Left colon (tissue), 2 donors: ENCODE results near the gene ALDH3B2. TPM values are rescaled to one million over a fixed set of nuclear protein-coding genes. Genes with fewer than 3 reads are reported as not detected.
"Not testable (repeated sequence)": the region's sequence is repeated elsewhere in the genome, so short reads cannot be mapped to it uniquely, and the experiment has no call there.

Source experiments
- ATAC-seq: fragments of 200-7000 bp; cut with Tn5 transposase; one replicate; pipeline ENCODE4 v1.9.1; 2020; ENCODE audit warnings: mild to moderate bottlenecking, moderate library complexity
- DNase-seq, 2 donors: peaks; one replicate each; pipeline ENCODE4 v3.0.0-alpha.2; 2020
- intact Hi-C, 2 donors: fragments of 100-400 bp; cut with DNase I in 1 of 2; cut with micrococcal nuclease in 1 of 2; formaldehyde crosslinking; loops; one replicate each; pipeline versions ENCODE4 v1.11.2 to v1.14.0; 2022; cut with DNase I, micrococcal nuclease
- total RNA-seq, 2 donors: library from RNA; stranded (reverse); fragmentation: NEBNext Ultra II Directional; extraction: Animal tissue kit (Norgen Biotek cat#: 25700); gene quantifications; one replicate each; pipeline ENCODE4 v1.2.1, GENCODE V29; 2021
- donor health status: DM: no; HTN: no; CAD: no.
- donor health status: DM: yes; HTN: yes; CAD: no.

Gene ALDH3B2
- total RNA-seq, 2 donors from 2014 or later: 0.73 TPM; not detected in 1

GRCh38 chr11:67664696-67665540 is 9.5 kb downstream of the ALDH3B2 start:
- DNase-seq (no peak), ATAC-seq (no peak)
- intact Hi-C loops: no loop called here

- intact Hi-C loops: no loop called here
- no peak for DNase-seq
- no peak for ATAC-seq
Measured at GRCh38 chr11:67664213-67664585, 10.2 kb downstream of the ALDH3B2 start.

- ATAC-seq: no peak
- DNase-seq: no peak
- intact Hi-C loops: no loop called here
Measured at GRCh38 chr11:67663532-67664212, 10.8 kb downstream of the ALDH3B2 start.

- intact Hi-C loops: no loop called here
Measured at GRCh38 chr11:67662835-67663531, 11.4 kb downstream of the ALDH3B2 start.

GRCh38 chr11:67662142-67662834 is 12.1 kb downstream of the ALDH3B2 start:
- ATAC-seq (no peak), DNase-seq (no peak)
- intact Hi-C loops: no loop called here

More at GRCh38 chr11:67662835-67663531, 11.4 kb downstream of the ALDH3B2 start:
- ATAC-seq (no peak), DNase-seq (no peak)

GRCh38 chr11:67660752-67661151 is 13.7 kb downstream of the ALDH3B2 start:
- intact Hi-C loops, ATAC-seq, DNase-seq: not testable (repeated sequence)

GRCh38 chr11:67659651-67660165 is 14.7 kb downstream of the ALDH3B2 start:
- peak in 1 of 2 donors; percentile 17 for DNase-seq

GRCh38 chr11:67657300-67657699 is 17.1 kb downstream of the ALDH3B2 start:
- intact Hi-C loops: no loop called here
- no peak for DNase-seq
- no peak for ATAC-seq

More at GRCh38 chr11:67659651-67660165, 14.7 kb downstream of the ALDH3B2 start:
- intact Hi-C loops, ATAC-seq: not testable (repeated sequence)

- intact Hi-C loops: no loop called here
- ATAC-seq (no peak), DNase-seq (peak in 1 of 2 donors; percentile 16)
Measured at GRCh38 chr11:67656278-67656922, 18.0 kb downstream of the ALDH3B2 start.

GRCh38 chr11:67654225-67654624 is 20.2 kb downstream of the ALDH3B2 start:
- DNase-seq: no peak
- no peak for ATAC-seq
- intact Hi-C loops: no loop called here

GRCh38 chr11:67652965-67653845 is 21.2 kb downstream of the ALDH3B2 start:
- DNase-seq (peak in 1 of 2 donors; percentile 23), ATAC-seq (no peak)
- intact Hi-C loops: no loop called here

GRCh38 chr11:67651976-67652781 is 22.2 kb downstream of the ALDH3B2 start:
- peak; percentile 58 for ATAC-seq
- peak in 1 of 2 donors; percentile 62 for DNase-seq
- intact Hi-C loops: no loop called here

GRCh38 chr11:67649634-67650510 is 24.6 kb downstream of the ALDH3B2 start:
- intact Hi-C loops: no loop called here
- peak in 1 of 2 donors; percentile 43 for DNase-seq
- ATAC-seq: peak; percentile 34

GRCh38 chr11:67648796-67649613 is 25.4 kb downstream of the ALDH3B2 start:
- ATAC-seq (no peak), DNase-seq (peak in 1 of 2 donors; percentile 41)
- intact Hi-C loops: no loop called here
